Mesenchymal stem cell (in vitro differentiated cells and primary cell): ENCODE measurements around the gene RAD51B.

Source experiments
- DNase-seq: peaks from one replicate; pipeline ENCODE4 v3.0.0-alpha.2; 2013
- H2AFZ ChIP-seq: one replicate; pipeline ENCODE4 v1.6.1; 2013; ENCODE audit warnings: low read depth, mild to moderate bottlenecking, control low read depth, inconsistent platforms, low read length, moderate library complexity
- H2AK5ac ChIP-seq: 2 replicates; pipeline ENCODE4 v1.6.1; 2013; ENCODE audit warnings: low read length, moderate library complexity, mild to moderate bottlenecking, inconsistent platforms; ENCODE audit not compliant: severe bottlenecking
- H2BK120ac ChIP-seq: one replicate; pipeline ENCODE4 v1.6.1; 2013; ENCODE audit warnings: low read depth, mild to moderate bottlenecking, inconsistent platforms, low read length, moderate library complexity
- H2BK12ac ChIP-seq, 2 experiments: one replicate each; pipeline ENCODE4 v1.6.1; 2013; ENCODE audit warnings: inconsistent platforms in 2 of 2, low read length in 2 of 2, mild to moderate bottlenecking in 2 of 2, moderate library complexity in 2 of 2, control low read depth in 1 of 2
- H2BK15ac ChIP-seq: one replicate; pipeline ENCODE4 v1.6.1; 2013; ENCODE audit warnings: mild to moderate bottlenecking, low read depth, inconsistent platforms; ENCODE audit not compliant: poor library complexity, severe bottlenecking
- H2BK5ac ChIP-seq: 2 replicates; pipeline ENCODE4 v1.6.1; 2013; ENCODE audit warnings: low read depth, mild to moderate bottlenecking, low read length, control low read depth, inconsistent platforms; ENCODE audit not compliant: poor library complexity, severe bottlenecking
- H3K14ac ChIP-seq, 2 experiments: one replicate each; pipeline ENCODE4 v1.6.1; 2013; ENCODE audit warnings: inconsistent platforms in 2 of 2, low read length in 2 of 2, control low read depth in 1 of 2, mild to moderate bottlenecking in 1 of 2, moderate library complexity in 1 of 2
- H3K18ac ChIP-seq, 2 experiments: one replicate each; pipeline ENCODE4 v1.6.1; 2013; ENCODE audit warnings: inconsistent platforms in 2 of 2, low read length in 2 of 2, control low read depth in 1 of 2, low read depth in 1 of 2, mild to moderate bottlenecking in 1 of 2
- H3K23ac ChIP-seq, 2 experiments: one replicate each; pipeline ENCODE4 v1.6.1; 2013; ENCODE audit warnings: inconsistent platforms in 2 of 2, low read length in 2 of 2, mild to moderate bottlenecking in 2 of 2, moderate library complexity in 2 of 2, control low read depth in 1 of 2
- H3K27ac ChIP-seq: 2 replicates; pipeline ENCODE4 v1.5.1; 2013; ENCODE audit warnings: mild to moderate bottlenecking, moderate library complexity, low read length, control low read depth, inconsistent platforms; ENCODE audit not compliant: poor library complexity, severe bottlenecking
- H3K27me3 ChIP-seq, 2 experiments: 2 replicates each; pipeline versions ENCODE4 v1.6.1 to v1.7.0; 2013; ENCODE audit warnings: low read length in 2 of 2, mild to moderate bottlenecking in 2 of 2, moderate library complexity in 2 of 2, control low read depth in 1 of 2, inconsistent platforms in 1 of 2; ENCODE audit not compliant: control insufficient read depth in 1 of 2, insufficient read depth in 1 of 2
- H3K36me3 ChIP-seq, 2 experiments: 2 replicates each; pipeline versions ENCODE4 v1.6.1 to v1.7.0; 2013; ENCODE audit warnings: low read length in 2 of 2, control low read depth in 1 of 2, inconsistent platforms in 1 of 2, low read depth in 1 of 2, mild to moderate bottlenecking in 1 of 2; ENCODE audit not compliant: insufficient read depth in 2 of 2, control insufficient read depth in 1 of 2
- H3K4ac ChIP-seq, 2 experiments: one replicate each; pipeline ENCODE4 v1.6.1; 2013; ENCODE audit warnings: inconsistent platforms in 2 of 2, low read length in 2 of 2, mild to moderate bottlenecking in 2 of 2, moderate library complexity in 2 of 2, control low read depth in 1 of 2, low read depth in 1 of 2
- H3K4me1 ChIP-seq: 2 replicates; pipeline ENCODE4 v1.6.1; 2013; ENCODE audit warnings: low read depth, low read length, control low read depth; ENCODE audit not compliant: control insufficient read depth, insufficient read depth
- H3K4me2 ChIP-seq: 2 replicates; pipeline ENCODE4 v1.6.1; 2013; ENCODE audit warnings: low read length, mild to moderate bottlenecking, inconsistent platforms; ENCODE audit not compliant: poor library complexity, severe bottlenecking
- H3K4me3 ChIP-seq, 2 experiments: 2 replicates each; pipeline versions ENCODE4 v1.5.1 to v1.7.0; 2013; ENCODE audit warnings: low read length in 2 of 2, mild to moderate bottlenecking in 2 of 2, control low read depth in 1 of 2, low read depth in 1 of 2; ENCODE audit not compliant: insufficient read depth in 1 of 2
- H3K79me1 ChIP-seq: replicated peaks from 2 replicates; pipeline ENCODE4 v1.6.1; 2013; ENCODE audit warnings: mild to moderate bottlenecking, control low read depth, low read length, inconsistent platforms; ENCODE audit not compliant: poor library complexity, severe bottlenecking
- H3K9ac ChIP-seq: 2 replicates; pipeline ENCODE4 v1.7.0; 2013; ENCODE audit warnings: mild to moderate bottlenecking, low read length, moderate library complexity
- H3K9me3 ChIP-seq: 2 replicates; pipeline ENCODE4 v1.7.0; 2013; ENCODE audit warnings: mild to moderate bottlenecking, low read length; ENCODE audit not compliant: control insufficient read depth
- H4K8ac ChIP-seq: one replicate; pipeline ENCODE4 v1.6.1; 2013; ENCODE audit warnings: inconsistent platforms, mild to moderate bottlenecking, low read length, moderate library complexity
- H4K91ac ChIP-seq: one replicate; pipeline ENCODE4 v1.6.1; 2013; ENCODE audit warnings: mild to moderate bottlenecking, low read length, inconsistent platforms
- WGBS: methylation state at CpG from one replicate; pipeline ENCODE4 v1.1.7; 2013; ENCODE audit warnings: mixed read lengths; 5-methylcytosine and 5-hydroxymethylcytosine counted together

Gene RAD51B

GRCh38 chr14:68551045-68551683 is 731.6 kb downstream of the RAD51B start:
- Histone ChIP-seq H2AFZ (no peak overlapping the region), H2BK5ac (no peak overlapping the region), H3K4ac (peak overlapping the region; percentile 99 to 100), H2AK5ac (peak overlapping the region; percentile 93), H3K9me3 (no peaks in the 10 kb centered on the region), H3K4me2 (no peak overlapping the region), H3K27me3 (no peaks in the 10 kb centered on the region), H2BK12ac (peak overlapping the region; percentile 69 to 100), H3K14ac (peak overlapping the region in 1 of 2 experiments; percentile 57), H3K4me1 (peaks cover 38% of the 10 kb centered on the region), H3K27ac (peak overlapping the region; percentile 13), H2BK15ac (peak overlapping the region; percentile 92), H3K36me3 (no peaks in the 10 kb centered on the region), H2BK120ac (peak overlapping the region; percentile 74), H3K9ac (peak overlapping the region; percentile 45), H3K18ac (peak overlapping the region; percentile 91 to 99), H3K23ac (peak overlapping the region in 1 of 2 experiments; percentile 34), H3K4me3 (no peak overlapping the region), H4K8ac (peak overlapping the region; percentile 72), H4K91ac (peak overlapping the region; percentile 91), H3K79me1 (no peaks in the 10 kb centered on the region)
- WGBS: 73% methylated on average over 7 of the region's 7 CpGs
- DNase-seq: peak; percentile 55

DNA sequence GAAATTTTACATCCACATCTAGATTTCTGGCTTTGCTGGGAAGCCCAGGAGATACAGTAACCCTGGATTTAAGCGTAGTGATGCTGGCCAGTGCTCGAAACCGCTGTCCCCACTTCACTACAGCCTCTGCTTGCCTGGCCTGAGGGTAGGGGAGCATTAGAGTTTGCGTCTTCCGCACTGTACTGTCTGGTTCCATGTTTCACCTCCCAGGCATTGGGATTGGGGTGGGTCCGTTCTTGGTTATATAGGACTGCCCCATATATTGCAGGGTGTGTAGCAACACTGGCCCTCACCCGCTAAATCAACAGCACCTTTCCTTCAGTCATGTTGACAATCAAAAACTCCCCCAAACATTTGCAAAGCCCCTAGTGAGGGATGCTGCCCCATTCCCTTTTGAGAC is 732.5 kb downstream of the RAD51B start:
- Histone ChIP-seq H2BK15ac (peak overlapping the region; percentile 31), H2AK5ac (peak overlapping the region; percentile 3), H3K36me3 (no peaks in the 10 kb centered on the region), H3K4me3 (no peak overlapping the region), H3K27me3 (no peaks in the 10 kb centered on the region), H2BK12ac (peak overlapping the region; percentile 81 to 99), H3K4ac (peak overlapping the region; percentile 35 to 62), H3K4me2 (no peak overlapping the region), H3K9me3 (no peaks in the 10 kb centered on the region), H4K91ac (peak overlapping the region; percentile 98), H3K27ac (peak overlapping the region; percentile 19), H2BK120ac (peak overlapping the region; percentile 80), H3K18ac (peak overlapping the region; percentile 63 to 90), H2AFZ (no peak overlapping the region), H2BK5ac (no peak overlapping the region), H3K14ac (peak overlapping the region in 1 of 2 experiments; percentile 35), H3K4me1 (peaks cover 36% of the 10 kb centered on the region), H4K8ac (peak overlapping the region; percentile 91), H3K9ac (no peak overlapping the region), H3K23ac (no peak overlapping the region), H3K79me1 (no peaks in the 10 kb centered on the region)
- no peak for DNase-seq
- over 99% methylated on average over 7 of the region's 7 CpGs for WGBS

- no peak overlapping the region for H3K14ac ChIP-seq
- no peak overlapping the region for H3K4me3 ChIP-seq
Observed at GRCh38 chr14:68552602-68553001, 733.0 kb downstream of the RAD51B start.

DNA sequence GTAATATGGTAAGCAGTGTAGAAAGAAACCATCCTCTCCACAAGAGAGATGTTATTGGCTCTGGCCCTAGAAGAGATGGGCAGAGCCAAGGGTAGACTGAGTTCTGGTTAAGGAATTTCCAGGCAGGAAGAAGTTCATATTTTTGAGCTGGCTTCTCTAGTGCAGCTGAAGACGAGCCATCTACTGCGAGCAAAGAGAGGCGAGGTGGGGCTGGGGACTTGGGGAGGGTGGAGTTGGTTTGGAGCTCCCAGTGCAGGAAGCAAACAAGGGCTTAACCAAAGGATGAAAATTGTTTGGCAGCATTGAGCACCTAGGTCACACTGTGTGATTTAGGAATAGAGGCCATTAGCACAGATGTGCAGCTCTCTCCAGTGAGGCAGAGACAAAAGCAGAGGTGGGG is 733.7 kb downstream of the RAD51B start:
- H2AFZ ChIP-seq: no peak overlapping the region
- peak overlapping the region; percentile 82 for H2BK15ac ChIP-seq
- H3K27ac ChIP-seq: no peak overlapping the region
- no peaks in the 10 kb centered on the region for H3K27me3 ChIP-seq
- H3K79me1 ChIP-seq: no peaks in the 10 kb centered on the region
- peak overlapping the region; percentile 56 for H2BK120ac ChIP-seq
- H3K14ac ChIP-seq: no peak overlapping the region
- no peak for DNase-seq
- H2AK5ac ChIP-seq: peak overlapping the region; percentile 41
- peaks cover 29% of the 10 kb centered on the region for H3K4me1 ChIP-seq
- peak overlapping the region; percentile 18 to 57 for H3K18ac ChIP-seq
- no peak overlapping the region for H3K4me3 ChIP-seq
- H2BK5ac ChIP-seq: no peak overlapping the region
- peak overlapping the region; percentile 42 to 84 for H2BK12ac ChIP-seq
- WGBS: 29% methylated on average over 3 of the region's 3 CpGs
- peak overlapping the region in 1 of 2 experiments; percentile 19 for H3K4ac ChIP-seq
- H4K91ac ChIP-seq: no peak overlapping the region
- H3K9ac ChIP-seq: peak overlapping the region; percentile 11
- no peak overlapping the region for H4K8ac ChIP-seq
- H3K9me3 ChIP-seq: no peaks in the 10 kb centered on the region
- H3K4me2 ChIP-seq: no peak overlapping the region
- H3K23ac ChIP-seq: no peak overlapping the region
- no peaks in the 10 kb centered on the region for H3K36me3 ChIP-seq

More at GRCh38 chr14:68552602-68553001, 733.0 kb downstream of the RAD51B start:
- Histone ChIP-seq H3K9ac (peak overlapping the region; percentile 11), H3K79me1 (no peaks in the 10 kb centered on the region), H3K27ac (no peak overlapping the region), H3K4ac (no peak overlapping the region), H4K91ac (no peak overlapping the region), H3K4me2 (no peak overlapping the region), H3K23ac (no peak overlapping the region), H2BK12ac (no peak overlapping the region), H3K36me3 (no peaks in the 10 kb centered on the region), H2AFZ (no peak overlapping the region), H2BK15ac (no peak overlapping the region), H3K4me1 (peaks cover 33% of the 10 kb centered on the region), H4K8ac (no peak overlapping the region), H2BK5ac (no peak overlapping the region), H3K18ac (no peak overlapping the region), H2BK120ac (no peak overlapping the region), H3K27me3 (no peaks in the 10 kb centered on the region), H3K9me3 (no peaks in the 10 kb centered on the region), H2AK5ac (no peak overlapping the region)
- DNase-seq: peak; percentile 37
- 0% methylated on average over 2 of the region's 2 CpGs for WGBS
